ENCODE measurements around the gene ITGAD.

Gene ITGAD

DNA sequence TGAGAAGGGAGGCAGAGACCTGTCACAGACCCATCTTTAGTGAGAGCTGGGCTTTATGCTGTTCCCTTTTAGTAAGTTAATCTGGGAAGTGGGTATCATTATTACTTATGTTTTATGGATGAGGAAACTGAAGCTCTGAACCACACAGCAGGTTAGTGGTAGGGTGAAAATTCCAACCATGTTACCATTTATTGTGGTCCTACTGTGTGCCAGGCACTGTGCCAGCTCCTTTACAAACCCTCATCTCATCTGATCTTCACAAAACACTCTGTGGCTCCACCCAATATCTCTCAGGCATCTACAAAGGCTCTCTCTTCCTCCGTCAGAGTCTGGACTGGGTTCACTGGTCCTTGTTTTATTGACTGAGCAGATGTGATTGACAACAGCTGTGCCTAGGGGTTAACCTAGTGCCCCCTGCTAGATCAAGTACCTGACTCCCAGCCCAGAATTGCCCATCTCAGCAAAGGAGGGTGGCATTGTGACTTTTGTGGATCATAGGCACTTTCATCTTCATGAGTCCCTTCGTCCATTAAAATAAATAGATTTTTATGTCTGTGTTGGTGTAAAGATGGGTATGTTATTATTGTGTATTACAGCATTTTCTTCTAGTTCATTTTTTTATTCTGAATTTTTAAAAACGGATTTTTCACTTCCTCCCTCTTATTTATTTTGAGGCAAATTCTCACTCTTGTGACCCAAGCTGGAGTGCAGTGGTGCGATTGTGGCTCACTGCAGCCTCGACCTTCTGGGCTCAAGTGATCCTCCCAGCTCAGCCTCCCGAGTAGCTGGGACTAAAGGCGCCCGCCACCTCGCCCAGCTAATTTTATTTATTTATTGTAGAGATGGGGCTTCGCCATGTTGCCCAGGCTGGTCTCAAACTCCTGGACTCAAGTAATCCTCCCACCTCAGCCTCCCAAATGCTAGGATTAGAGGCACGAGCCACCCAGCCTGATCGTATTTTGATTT is 81.9 kb downstream of the ITGAD start:
- POLR2A ChIA-PET = interaction anchor here (0.5 to 1.1 kb wide), 2 partner anchors 12 to 292 kb away, joined by 3 read pairs; no protein-coding TSS in a partner anchor
- no peak for DNase-seq (ENCODE audit: extremely low spot score)
- TF ChIP-seq, protein P1, sequence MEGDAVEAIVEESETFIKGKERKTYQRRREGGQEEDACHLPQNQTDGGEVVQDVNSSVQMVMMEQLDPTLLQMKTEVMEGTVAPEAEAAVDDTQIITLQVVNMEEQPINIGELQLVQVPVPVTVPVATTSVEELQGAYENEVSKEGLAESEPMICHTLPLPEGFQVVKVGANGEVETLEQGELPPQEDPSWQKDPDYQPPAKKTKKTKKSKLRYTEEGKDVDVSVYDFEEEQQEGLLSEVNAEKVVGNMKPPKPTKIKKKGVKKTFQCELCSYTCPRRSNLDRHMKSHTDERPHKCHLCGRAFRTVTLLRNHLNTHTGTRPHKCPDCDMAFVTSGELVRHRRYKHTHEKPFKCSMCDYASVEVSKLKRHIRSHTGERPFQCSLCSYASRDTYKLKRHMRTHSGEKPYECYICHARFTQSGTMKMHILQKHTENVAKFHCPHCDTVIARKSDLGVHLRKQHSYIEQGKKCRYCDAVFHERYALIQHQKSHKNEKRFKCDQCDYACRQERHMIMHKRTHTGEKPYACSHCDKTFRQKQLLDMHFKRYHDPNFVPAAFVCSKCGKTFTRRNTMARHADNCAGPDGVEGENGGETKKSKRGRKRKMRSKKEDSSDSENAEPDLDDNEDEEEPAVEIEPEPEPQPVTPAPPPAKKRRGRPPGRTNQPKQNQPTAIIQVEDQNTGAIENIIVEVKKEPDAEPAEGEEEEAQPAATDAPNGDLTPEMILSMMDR (IDR thresholded peaks at IDR 0.05; ENCODE audit: control extremely low read depth, extremely low read depth, low read depth, missing control alignments) = no peak
- CTCF ChIA-PET = interaction anchor here (0.8 to 2.5 kb wide), 3 partner anchors 13 to 394 kb away, joined by 4 to 18 read pairs (median 4); partner anchors contain the start of gene ARMC5

DNA sequence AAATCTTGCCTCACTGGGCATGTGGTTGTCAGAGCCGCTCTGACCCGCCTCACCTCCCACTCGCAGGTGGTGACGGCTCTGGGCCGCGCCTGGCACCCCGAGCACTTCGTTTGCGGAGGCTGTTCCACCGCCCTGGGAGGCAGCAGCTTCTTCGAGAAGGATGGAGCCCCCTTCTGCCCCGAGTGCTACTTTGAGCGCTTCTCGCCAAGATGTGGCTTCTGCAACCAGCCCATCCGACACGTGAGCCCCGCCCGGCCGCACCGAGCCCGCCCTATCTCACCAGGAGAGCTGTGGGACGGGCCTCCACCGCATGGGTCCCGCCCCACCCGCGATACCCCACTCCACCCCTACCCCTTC is 82.8 kb downstream of the ITGAD start:
- POLR2A ChIA-PET = interaction anchor here (0.5 kb wide), 1 partner anchor 293 kb away, joined by 3 read pairs; no protein-coding TSS in a partner anchor
- CTCF ChIA-PET = interaction anchor here (1.3 to 2.5 kb wide), 2 partner anchors 16 to 393 kb away, joined by 4 to 18 read pairs; partner anchors contain the start of gene ARMC5
- DNase-seq (ENCODE audit: extremely low spot score) = no peak
- TF ChIP-seq, protein P1 (IDR thresholded peaks at IDR 0.05; ENCODE audit: control extremely low read depth, extremely low read depth, low read depth, missing control alignments) = no peak
